HCT116 (cell line): ENCODE results near the gene SLC19A1. TPM values are rescaled to one million over a fixed set of nuclear protein-coding genes. Genes with fewer than 3 reads are reported as not detected.

Source experiments
- ATAC-seq: fragments of 200-7000 bp; cut with Tn5 transposase; 2 replicates; pipeline ENCODE4 v1.9.1; 2020; ENCODE audit warnings: mild to moderate bottlenecking, moderate library complexity
- BruUV-seq: library from RNA; stranded (reverse); fragments of 400-500 nt; replicated peaks from 2 replicates; lab custom pipeline; 2021; lab: Mats Ljungman, UMichigan
- CTCF ChIA-PET: fragments of 300-600 bp; sonication (Branson Sonifier 250); formaldehyde crosslinking; loops from one replicate; lab custom pipeline; 2021; ENCODE audit warnings: antibody characterized with exemption; lab: Charles Lee
- POLR2A ChIA-PET: fragments of 300-600, 350-600 bp; sonication (Branson Sonifier 250); formaldehyde crosslinking; loops from one replicate; lab custom pipeline; 2021; ENCODE audit warnings: antibody characterized with exemption; lab: Charles Lee
- RAD21 ChIA-PET, 2 experiments: fragments of 300-600 bp; sonication (Branson Sonifier 250); formaldehyde crosslinking; loops; one replicate each; lab custom pipeline; 2023; ENCODE audit warnings: low total read pairs in 2 of 2; ENCODE audit not compliant: uncharacterized antibody in 2 of 2, unreplicated experiment in 2 of 2, low non-redundant PET in 1 of 2; lab: Charles Lee
- DNase-seq: peaks from one replicate; pipeline ENCODE4 v3.0.0-alpha.2; 2010; ENCODE audit warnings: low read depth, low spot score
- H2AFZ ChIP-seq: fragments of 200-600 bp; shearing (Covaris generic), sonication (generic); 2 replicates; pipeline ENCODE4 v1.6.1; 2017; ENCODE audit warnings: low read depth, mixed run types, mixed read lengths, antibody characterized with exemption, low read length; ENCODE audit not compliant: poor library complexity, severe bottlenecking
- H3K27ac ChIP-seq: 2 replicates; pipeline ENCODE4 v1.5.1; 2012; ENCODE audit warnings: low read depth, low read length
- H3K27me3 ChIP-seq: fragments of 200-600 bp; sonication (generic); 2 replicates; pipeline ENCODE4 v1.6.1; 2016; ENCODE audit warnings: mixed run types, low read length, mixed read lengths; ENCODE audit not compliant: insufficient read depth
- H3K36me3 ChIP-seq, 2 experiments: fragments of 200-500 bp in 1 of 2; fragments of 200-600 bp in 1 of 2; sonication (Bioruptor generic) in 1 of 2; sonication (generic) in 1 of 2; 2 replicates each; pipeline versions ENCODE4 v1.5.1 to v1.6.1; 2014 to 2016; ENCODE audit warnings: low read length in 2 of 2, inconsistent platforms in 1 of 2, mixed read lengths in 1 of 2, mixed run types in 1 of 2; ENCODE audit not compliant: insufficient read depth in 2 of 2, control insufficient read depth in 1 of 2
- H3K4me1 ChIP-seq, 2 experiments: fragments of 200-600 bp in 1 of 2; sonication (generic) in 1 of 2; 2 replicates each; pipeline versions ENCODE4 v1.5.1 to v1.6.1; 2012 to 2017; ENCODE audit warnings: low read length in 2 of 2, inconsistent platforms in 1 of 2, mild to moderate bottlenecking in 1 of 2, mixed read lengths in 1 of 2, mixed run types in 1 of 2, moderate library complexity in 1 of 2; ENCODE audit not compliant: insufficient read depth in 2 of 2, control insufficient read depth in 1 of 2
- H3K4me2 ChIP-seq: fragments of 200-600 bp; sonication (generic); 2 replicates; pipeline ENCODE4 v1.6.1; 2017; ENCODE audit warnings: mixed run types, low read length, mixed read lengths
- H3K4me3 ChIP-seq, 2 experiments: fragments of 200-600 bp in 1 of 2; sonication (generic) in 1 of 2; replicated peaks in 1 of 2; 2 replicates each; pipeline ENCODE4 v1.5.1; 2011 to 2016; ENCODE audit warnings: low read length in 2 of 2, control low read depth in 1 of 2, low read depth in 1 of 2, mild to moderate bottlenecking in 1 of 2, mixed read lengths in 1 of 2, mixed run types in 1 of 2
- H3K79me2 ChIP-seq: fragments of 200-600 bp; sonication (generic); 2 replicates; pipeline ENCODE4 v1.6.1; 2017; ENCODE audit warnings: mild to moderate bottlenecking, mixed run types, low read length, moderate library complexity, mixed read lengths; ENCODE audit not compliant: insufficient read depth
- H3K9ac ChIP-seq: fragments of 200-600 bp; sonication (generic); 2 replicates; pipeline ENCODE4 v1.6.1; 2016; ENCODE audit warnings: low read length, mixed read lengths
- H3K9me2 ChIP-seq: fragments of 200-600 bp; sonication (generic), shearing (Covaris generic); 2 replicates; pipeline ENCODE4 v1.6.1; 2017; ENCODE audit warnings: mixed run types, mild to moderate bottlenecking, moderate library complexity; ENCODE audit not compliant: insufficient read depth
- H3K9me3 ChIP-seq, 2 experiments: fragments of 200-500 bp in 1 of 2; fragments of 200-600 bp in 1 of 2; sonication (Bioruptor generic) in 1 of 2; sonication (generic) in 1 of 2; 2 replicates each; pipeline ENCODE4 v1.6.1; 2014 to 2017; ENCODE audit warnings: low read length in 2 of 2, mixed read lengths in 2 of 2, inconsistent platforms in 1 of 2, low read depth in 1 of 2, mild to moderate bottlenecking in 1 of 2, mixed run types in 1 of 2, moderate library complexity in 1 of 2; ENCODE audit not compliant: control insufficient read depth in 1 of 2, insufficient read depth in 1 of 2
- H4K20me1 ChIP-seq: fragments of 200-600 bp; sonication (generic), shearing (Covaris generic); 2 replicates; pipeline ENCODE4 v1.6.1; 2017; ENCODE audit warnings: mixed run types, mild to moderate bottlenecking, moderate library complexity; ENCODE audit not compliant: insufficient read depth
- CEBPB ChIP-seq: IDR thresholded peaks from 2 replicates; pipeline ENCODE4 v1.6.1; 2012; ENCODE audit warnings: low read depth
- EGR1 ChIP-seq: IDR thresholded peaks from 2 replicates; pipeline ENCODE4 v1.6.1; 2012; ENCODE audit warnings: low read depth
- EZH2 ChIP-seq: fragments of 200-600 bp; sonication (generic); IDR thresholded peaks from 2 replicates; pipeline ENCODE4 v1.6.1; 2017; ENCODE audit warnings: antibody characterized with exemption, mixed run types
- POLR2A ChIP-seq: IDR thresholded peaks from 2 replicates; pipeline ENCODE4 v1.7.0; 2011; ENCODE audit warnings: borderline replicate concordance; ENCODE audit not compliant: insufficient read depth, insufficient read length; ENCODE audit errors: extremely low read depth
- POLR2AphosphoS5 ChIP-seq: IDR thresholded peaks from 2 replicates; pipeline ENCODE4 v1.6.1; 2011; ENCODE audit warnings: mild to moderate bottlenecking, low read depth, low read length, moderate library complexity
- SRF ChIP-seq: IDR thresholded peaks from 2 replicates; pipeline ENCODE4 v1.6.1; 2012; ENCODE audit warnings: low read depth
- intact Hi-C: fragments of 100-400 bp; cut with micrococcal nuclease; formaldehyde crosslinking; loops from 2 replicates; pipeline ENCODE4 v1.10.0; 2022
- total RNA-seq: library from RNA; stranded (reverse); gene quantifications from one replicate; pipeline ENCODE4 v1.2.1, GENCODE V29; 2021; ENCODE audit not compliant: unreplicated experiment
- TF ChIP-seq, protein P1 (sequence below): IDR thresholded peaks from 2 replicates; pipeline ENCODE4 v1.6.1; 2011; ENCODE audit warnings: mild to moderate bottlenecking, low read length, moderate library complexity; ENCODE audit not compliant: insufficient replicate concordance; ENCODE audit errors: extremely low read depth

SLC19A1 gene
- total RNA-seq, 1 experiment from 2014 or later = 50.2 TPM

- intact Hi-C loops = no loop called here
- CTCF ChIA-PET = no interaction called here
- no peaks in the 10 kb centered on the region for H3K9me2 ChIP-seq
- RAD21 ChIA-PET = no interaction called here
- H3K4me1 ChIP-seq = peaks cover 0 to 17% of the 10 kb centered on the region in 2 experiments; a peak in 2 of 4 replicates
- H3K4me3 ChIP-seq = peak overlapping the region; percentile 38 to 50
- DNase-seq = no peak
- no peaks in the 10 kb centered on the region for H4K20me1 ChIP-seq
- H3K79me2 ChIP-seq = no peaks in the 10 kb centered on the region
- no TSS peak for BruUV-seq
- H3K4me2 ChIP-seq = peak overlapping the region; percentile 74
- H3K9me3 ChIP-seq = peaks cover 0 to 13% of the 10 kb centered on the region in 2 experiments; a peak in 3 of 4 replicates
- H3K27me3 ChIP-seq = no peaks in the 10 kb centered on the region
- POLR2A ChIA-PET = interaction anchor here (0.6 kb wide), 1 partner anchor 117 kb away, joined by 3 read pairs; no protein-coding TSS in a partner anchor
- TF ChIP-seq CEBPB (no peak), POLR2A (no peak), EZH2 (no peak), EGR1 (no peak), POLR2AphosphoS5 (no peak), SRF (no peak)
- TF ChIP-seq, protein P1, sequence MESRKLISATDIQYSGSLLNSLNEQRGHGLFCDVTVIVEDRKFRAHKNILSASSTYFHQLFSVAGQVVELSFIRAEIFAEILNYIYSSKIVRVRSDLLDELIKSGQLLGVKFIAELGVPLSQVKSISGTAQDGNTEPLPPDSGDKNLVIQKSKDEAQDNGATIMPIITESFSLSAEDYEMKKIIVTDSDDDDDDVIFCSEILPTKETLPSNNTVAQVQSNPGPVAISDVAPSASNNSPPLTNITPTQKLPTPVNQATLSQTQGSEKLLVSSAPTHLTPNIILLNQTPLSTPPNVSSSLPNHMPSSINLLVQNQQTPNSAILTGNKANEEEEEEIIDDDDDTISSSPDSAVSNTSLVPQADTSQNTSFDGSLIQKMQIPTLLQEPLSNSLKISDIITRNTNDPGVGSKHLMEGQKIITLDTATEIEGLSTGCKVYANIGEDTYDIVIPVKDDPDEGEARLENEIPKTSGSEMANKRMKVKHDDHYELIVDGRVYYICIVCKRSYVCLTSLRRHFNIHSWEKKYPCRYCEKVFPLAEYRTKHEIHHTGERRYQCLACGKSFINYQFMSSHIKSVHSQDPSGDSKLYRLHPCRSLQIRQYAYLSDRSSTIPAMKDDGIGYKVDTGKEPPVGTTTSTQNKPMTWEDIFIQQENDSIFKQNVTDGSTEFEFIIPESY = no peak
- H3K9ac ChIP-seq = no peak overlapping the region
- no peaks in the 10 kb centered on the region for H3K36me3 ChIP-seq
- no peak overlapping the region for H2AFZ ChIP-seq
- ATAC-seq = peak; percentile 82
- no peak overlapping the region for H3K27ac ChIP-seq
Measured at GRCh38 chr21:45590726-45591618, 48.7 kb upstream of the SLC19A1 start.
